ENCODE results near the gene PPP2R3B. TPM values are rescaled to one million over a fixed set of nuclear protein-coding genes. Genes with fewer than 3 reads are reported as not detected.
"Not testable (repeated sequence)": the region's sequence is repeated elsewhere in the genome, so short reads cannot be mapped to it uniquely, and the experiment has no call there.

The PPP2R3B gene
- total RNA-seq, 6 experiments from 2014 or later, result 4.2 to 6.3 (median 5.3) TPM

GRCh38 chrX:418927-419729 lies 32.4 kb upstream of the PPP2R3B start:
- H3K36me3 ChIP-seq, result no peaks in the 10 kb centered on the region
- DNase-seq (no peak), ATAC-seq (peak in 1 of 4 donors; percentile 29)
- no peaks in the 10 kb centered on the region for H3K4me1 ChIP-seq
- intact Hi-C loops (cut with DNase I), result no loop called here
- 85% methylated on average over 23 of the region's 55 CpGs for whole genome bisulfite sequencing (ENCODE audit: insufficient coverage, low coverage, low lambda C conversion rate, missing lambda C conversion rate)
- H3K4me3 ChIP-seq, result no peak overlapping the region
- no peak for TF ChIP-seq CTCF (IDR thresholded peaks at IDR 0.05)
- TF ChIP-seq POLR2A (IDR thresholded peaks at IDR 0.05), result no peak
- no peak overlapping the region for H3K27ac ChIP-seq
- H3K27me3 ChIP-seq, result no peaks in the 10 kb centered on the region
- no peaks in the 10 kb centered on the region for H3K9me3 ChIP-seq

- H3K9me3 ChIP-seq; ATAC-seq; H3K36me3 ChIP-seq; H3K4me3 ChIP-seq; intact Hi-C loops (cut with DNase I); H3K4me1 ChIP-seq; H3K27ac ChIP-seq; H3K27me3 ChIP-seq; DNase-seq: not testable (repeated sequence)
- 92% methylated on average over 4 of the region's 5 CpGs for WGBS (ENCODE audit: insufficient coverage, low coverage, low lambda C conversion rate, missing lambda C conversion rate)
These were observed 28.8 kb upstream of the PPP2R3B start for GRCh38 chrX:415498-415897.

GRCh38 chrX:413322-414201 lies 26.9 kb upstream of the PPP2R3B start:
- DNase-seq (no peak), ATAC-seq (peak in 2 of 4 donors; percentile 26 to 32)
- no peak for TF ChIP-seq POLR2A (IDR thresholded peaks at IDR 0.05)
- no peak for TF ChIP-seq CTCF (IDR thresholded peaks at IDR 0.05)
- intact Hi-C loops (cut with DNase I), result no loop called here
- Histone ChIP-seq H3K36me3 (no peaks in the 10 kb centered on the region), H3K4me3 (no peak overlapping the region), H3K9me3 (no peaks in the 10 kb centered on the region), H3K27ac (no peak overlapping the region), H3K27me3 (no peaks in the 10 kb centered on the region), H3K4me1 (no peaks in the 10 kb centered on the region)
- 33% methylated on average over 13 of the region's 47 CpGs for WGBS (ENCODE audit: insufficient coverage, low coverage, low lambda C conversion rate, missing lambda C conversion rate)

- Histone ChIP-seq H3K27ac (no peak overlapping the region), H3K36me3 (no peaks in the 10 kb centered on the region), H3K4me3 (no peak overlapping the region), H3K4me1 (no peaks in the 10 kb centered on the region), H3K9me3 (no peaks in the 10 kb centered on the region), H3K27me3 (no peaks in the 10 kb centered on the region)
- no CpG with 5 or more reads among the region's 17 CpGs for WGBS (ENCODE audit: insufficient coverage, low coverage, low lambda C conversion rate, missing lambda C conversion rate)
- intact Hi-C loops (cut with DNase I), result no loop called here
- TF ChIP-seq POLR2A (IDR thresholded peaks at IDR 0.05) (no peak), CTCF (IDR thresholded peaks at IDR 0.05) (no peak)
- ATAC-seq (no peak), DNase-seq (no peak)
These were observed 23.6 kb upstream of the PPP2R3B start for GRCh38 chrX:410296-410695.

- TF ChIP-seq POLR2A (IDR thresholded peaks at IDR 0.05) (no peak), CTCF (IDR thresholded peaks at IDR 0.05) (no peak)
- DNase-seq, result no peak
- H3K27ac ChIP-seq, result no peak overlapping the region
- 88% methylated on average over 5 of the region's 5 CpGs for WGBS (ENCODE audit: insufficient coverage, low coverage, low lambda C conversion rate, missing lambda C conversion rate)
- intact Hi-C loops (cut with DNase I), result no loop called here
- no peaks in the 10 kb centered on the region for H3K9me3 ChIP-seq
- no peak overlapping the region for H3K4me3 ChIP-seq
- H3K27me3 ChIP-seq, result no peaks in the 10 kb centered on the region
- ATAC-seq, result no peak
- H3K36me3 ChIP-seq, result no peaks in the 10 kb centered on the region
- no peaks in the 10 kb centered on the region for H3K4me1 ChIP-seq
These were observed 18.4 kb upstream of the PPP2R3B start for GRCh38 chrX:405149-405548.

Measured in right lobe of liver (tissue), 6 donors.